GM23338 (cell line): Measurements from ENCODE around the gene DPH1. TPM values are rescaled to one million over a fixed set of nuclear protein-coding genes. Genes with fewer than 3 reads are reported as not detected.

Experiments used
- CREB1 ChIP-seq: fragments of 250-450 bp; sonication (Bioruptor Pico); IDR thresholded peaks from 2 replicates; pipeline ENCODE4 v1.5.0; 2020; ENCODE audit warnings: low read depth, mild to moderate bottlenecking, moderate library complexity
- ETS1 ChIP-seq: IDR thresholded peaks from 2 replicates; pipeline ENCODE4 v1.6.1; 2016; ENCODE audit warnings: antibody characterized with exemption
- EZH2phosphoT487 ChIP-seq: fragments of 200-600 bp; sonication (generic); IDR thresholded peaks from one replicate; pipeline ENCODE4 v1.8.1; 2018; ENCODE audit warnings: antibody characterized with exemption; ENCODE audit not compliant: unreplicated experiment
- ZNF114 ChIP-seq: fragments of 250-450 bp; sonication (Bioruptor Pico); IDR thresholded peaks from 2 replicates; pipeline ENCODE4 v1.5.0; 2020; ENCODE audit warnings: mild to moderate bottlenecking, moderate library complexity
- ZNF331 ChIP-seq: fragments of 250-450 bp; sonication (Bioruptor Pico); IDR thresholded peaks from 2 replicates; pipeline ENCODE4 v1.5.0; 2020; ENCODE audit warnings: low read depth, mild to moderate bottlenecking, moderate library complexity
- polyA plus RNA-seq: library from polyadenylated mRNA; unstranded; fragments of >200 nt; fragmentation: Nextera tagmentation; extraction: Ambion mirVana; gene quantifications from 2 replicates; pipeline ENCODE4 v1.2.1, GENCODE V29; 2016
- total RNA-seq: library from RNA; depleted of rRNA; stranded (reverse); fragments of >200 nt; shearing (Covaris generic); gene quantifications from 2 replicates; pipeline ENCODE4 v1.2.3, GENCODE V29; 2014
- TF ChIP-seq, protein P1 (sequence below): fragments of 250-450 bp; sonication (Bioruptor Pico); IDR thresholded peaks from 2 replicates; pipeline ENCODE4 v1.5.0; 2020; ENCODE audit warnings: mild to moderate bottlenecking, moderate library complexity
- TF ChIP-seq, protein P2 (sequence below), 2 experiments: fragments of 200-600 bp in 1 of 2; sonication (generic) in 1 of 2; conservative IDR thresholded peaks; 2 replicates each; pipeline versions ENCODE4 v1.5.1 to v1.6.1; 2016 to 2017; ENCODE audit warnings: antibody characterized with exemption in 2 of 2, low read depth in 2 of 2, mild to moderate bottlenecking in 2 of 2, moderate library complexity in 1 of 2

Gene DPH1
- total and polyA plus RNA-seq, 2 experiments from 2014 or later, result 11.8 to 28.2 TPM

DNA sequence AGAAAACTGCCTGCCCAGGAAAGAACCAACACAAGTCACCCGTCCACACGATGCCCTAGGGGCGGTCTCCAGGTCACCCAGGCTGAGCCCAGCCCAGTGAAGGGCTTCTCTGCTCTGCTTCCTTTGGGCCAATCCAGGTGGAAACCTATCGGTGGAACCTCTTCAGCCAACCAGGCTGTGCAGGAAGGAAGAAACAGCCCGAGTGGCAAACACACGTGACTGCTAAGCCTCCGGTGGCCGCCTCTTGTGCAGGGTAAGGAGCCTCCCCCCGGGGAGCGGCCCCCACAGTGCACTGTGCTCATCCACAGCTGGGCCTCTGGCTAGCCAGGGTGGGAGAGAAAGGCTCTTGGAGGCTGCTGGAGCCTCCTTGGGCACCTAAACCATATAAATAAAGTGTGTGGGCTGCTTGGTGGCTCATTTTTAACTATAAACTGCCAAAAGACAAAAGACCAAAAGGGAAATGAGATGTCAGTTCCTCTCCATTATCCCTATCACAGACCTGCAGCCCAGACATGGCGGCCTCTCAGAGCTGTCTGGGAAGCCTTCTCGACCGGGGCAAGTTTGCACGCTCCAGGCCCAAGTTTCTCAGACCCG lies 7.2 kb upstream of the DPH1 start (continued):
- TF ChIP-seq, protein P1, sequence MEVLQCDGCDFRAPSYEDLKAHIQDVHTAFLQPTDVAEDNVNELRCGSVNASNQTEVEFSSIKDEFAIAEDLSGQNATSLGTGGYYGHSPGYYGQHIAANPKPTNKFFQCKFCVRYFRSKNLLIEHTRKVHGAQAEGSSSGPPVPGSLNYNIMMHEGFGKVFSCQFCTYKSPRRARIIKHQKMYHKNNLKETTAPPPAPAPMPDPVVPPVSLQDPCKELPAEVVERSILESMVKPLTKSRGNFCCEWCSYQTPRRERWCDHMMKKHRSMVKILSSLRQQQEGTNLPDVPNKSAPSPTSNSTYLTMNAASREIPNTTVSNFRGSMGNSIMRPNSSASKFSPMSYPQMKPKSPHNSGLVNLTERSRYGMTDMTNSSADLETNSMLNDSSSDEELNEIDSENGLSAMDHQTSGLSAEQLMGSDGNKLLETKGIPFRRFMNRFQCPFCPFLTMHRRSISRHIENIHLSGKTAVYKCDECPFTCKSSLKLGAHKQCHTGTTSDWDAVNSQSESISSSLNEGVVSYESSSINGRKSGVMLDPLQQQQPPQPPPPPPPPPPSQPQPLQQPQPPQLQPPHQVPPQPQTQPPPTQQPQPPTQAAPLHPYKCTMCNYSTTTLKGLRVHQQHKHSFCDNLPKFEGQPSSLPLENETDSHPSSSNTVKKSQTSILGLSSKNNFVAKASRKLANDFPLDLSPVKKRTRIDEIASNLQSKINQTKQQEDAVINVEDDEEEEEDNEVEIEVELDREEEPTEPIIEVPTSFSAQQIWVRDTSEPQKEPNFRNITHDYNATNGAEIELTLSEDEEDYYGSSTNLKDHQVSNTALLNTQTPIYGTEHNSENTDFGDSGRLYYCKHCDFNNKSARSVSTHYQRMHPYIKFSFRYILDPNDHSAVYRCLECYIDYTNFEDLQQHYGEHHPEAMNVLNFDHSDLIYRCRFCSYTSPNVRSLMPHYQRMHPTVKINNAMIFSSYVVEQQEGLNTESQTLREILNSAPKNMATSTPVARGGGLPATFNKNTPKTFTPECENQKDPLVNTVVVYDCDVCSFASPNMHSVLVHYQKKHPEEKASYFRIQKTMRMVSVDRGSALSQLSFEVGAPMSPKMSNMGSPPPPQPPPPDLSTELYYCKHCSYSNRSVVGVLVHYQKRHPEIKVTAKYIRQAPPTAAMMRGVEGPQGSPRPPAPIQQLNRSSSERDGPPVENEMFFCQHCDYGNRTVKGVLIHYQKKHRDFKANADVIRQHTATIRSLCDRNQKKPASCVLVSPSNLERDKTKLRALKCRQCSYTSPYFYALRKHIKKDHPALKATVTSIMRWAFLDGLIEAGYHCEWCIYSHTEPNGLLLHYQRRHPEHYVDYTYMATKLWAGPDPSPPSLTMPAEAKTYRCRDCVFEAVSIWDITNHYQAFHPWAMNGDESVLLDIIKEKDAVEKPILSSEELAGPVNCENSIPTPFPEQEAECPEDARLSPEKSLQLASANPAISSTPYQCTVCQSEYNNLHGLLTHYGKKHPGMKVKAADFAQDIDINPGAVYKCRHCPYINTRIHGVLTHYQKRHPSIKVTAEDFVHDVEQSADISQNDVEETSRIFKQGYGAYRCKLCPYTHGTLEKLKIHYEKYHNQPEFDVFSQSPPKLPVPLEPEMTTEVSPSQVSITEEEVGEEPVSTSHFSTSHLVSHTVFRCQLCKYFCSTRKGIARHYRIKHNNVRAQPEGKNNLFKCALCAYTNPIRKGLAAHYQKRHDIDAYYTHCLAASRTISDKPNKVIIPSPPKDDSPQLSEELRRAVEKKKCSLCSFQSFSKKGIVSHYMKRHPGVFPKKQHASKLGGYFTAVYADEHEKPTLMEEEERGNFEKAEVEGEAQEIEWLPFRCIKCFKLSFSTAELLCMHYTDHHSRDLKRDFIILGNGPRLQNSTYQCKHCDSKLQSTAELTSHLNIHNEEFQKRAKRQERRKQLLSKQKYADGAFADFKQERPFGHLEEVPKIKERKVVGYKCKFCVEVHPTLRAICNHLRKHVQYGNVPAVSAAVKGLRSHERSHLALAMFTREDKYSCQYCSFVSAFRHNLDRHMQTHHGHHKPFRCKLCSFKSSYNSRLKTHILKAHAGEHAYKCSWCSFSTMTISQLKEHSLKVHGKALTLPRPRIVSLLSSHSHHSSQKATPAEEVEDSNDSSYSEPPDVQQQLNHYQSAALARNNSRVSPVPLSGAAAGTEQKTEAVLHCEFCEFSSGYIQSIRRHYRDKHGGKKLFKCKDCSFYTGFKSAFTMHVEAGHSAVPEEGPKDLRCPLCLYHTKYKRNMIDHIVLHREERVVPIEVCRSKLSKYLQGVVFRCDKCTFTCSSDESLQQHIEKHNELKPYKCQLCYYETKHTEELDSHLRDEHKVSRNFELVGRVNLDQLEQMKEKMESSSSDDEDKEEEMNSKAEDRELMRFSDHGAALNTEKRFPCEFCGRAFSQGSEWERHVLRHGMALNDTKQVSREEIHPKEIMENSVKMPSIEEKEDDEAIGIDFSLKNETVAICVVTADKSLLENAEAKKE, result no peak
- TF ChIP-seq ZNF114 (CRISPR knock-in tag) (no peak), EZH2phosphoT487 (no peak), CREB1 (no peak), ETS1 (no peak), ZNF331 (CRISPR knock-in tag) (no peak)
- TF ChIP-seq, protein P2, sequence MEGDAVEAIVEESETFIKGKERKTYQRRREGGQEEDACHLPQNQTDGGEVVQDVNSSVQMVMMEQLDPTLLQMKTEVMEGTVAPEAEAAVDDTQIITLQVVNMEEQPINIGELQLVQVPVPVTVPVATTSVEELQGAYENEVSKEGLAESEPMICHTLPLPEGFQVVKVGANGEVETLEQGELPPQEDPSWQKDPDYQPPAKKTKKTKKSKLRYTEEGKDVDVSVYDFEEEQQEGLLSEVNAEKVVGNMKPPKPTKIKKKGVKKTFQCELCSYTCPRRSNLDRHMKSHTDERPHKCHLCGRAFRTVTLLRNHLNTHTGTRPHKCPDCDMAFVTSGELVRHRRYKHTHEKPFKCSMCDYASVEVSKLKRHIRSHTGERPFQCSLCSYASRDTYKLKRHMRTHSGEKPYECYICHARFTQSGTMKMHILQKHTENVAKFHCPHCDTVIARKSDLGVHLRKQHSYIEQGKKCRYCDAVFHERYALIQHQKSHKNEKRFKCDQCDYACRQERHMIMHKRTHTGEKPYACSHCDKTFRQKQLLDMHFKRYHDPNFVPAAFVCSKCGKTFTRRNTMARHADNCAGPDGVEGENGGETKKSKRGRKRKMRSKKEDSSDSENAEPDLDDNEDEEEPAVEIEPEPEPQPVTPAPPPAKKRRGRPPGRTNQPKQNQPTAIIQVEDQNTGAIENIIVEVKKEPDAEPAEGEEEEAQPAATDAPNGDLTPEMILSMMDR (conservative IDR thresholded peaks at IDR 0.05; ENCODE audit: low read depth in 2 of 2), result no peak
